ENCODE results near the gene CAPN2.

Gene CAPN2

GRCh38 chr1:223702735-223703667 is 9.3 kb upstream of the CAPN2 start:
- peak overlapping the region; percentile 50 for H3K4me3 ChIP-seq (ENCODE audit: low read length)
- DNase-seq (ENCODE audit: low read depth), result peak; percentile 61

GRCh38 chr1:223703668-223704013 is 8.7 kb upstream of the CAPN2 start:
- DNase-seq (ENCODE audit: low read depth), result no peak
- no peak overlapping the region for H3K4me3 ChIP-seq (ENCODE audit: low read length)
- no peak for TF ChIP-seq CTCF (conservative IDR thresholded peaks at IDR 0.05; ENCODE audit: low read length)

More at GRCh38 chr1:223702735-223703667, 9.3 kb upstream of the CAPN2 start:
- TF ChIP-seq CTCF (conservative IDR thresholded peaks at IDR 0.05; ENCODE audit: low read length), result no peak

GRCh38 chr1:223704921-223705878 is 7.1 kb upstream of the CAPN2 start:
- DNase-seq (ENCODE audit: low read depth), result peak; percentile 57
- no peak overlapping the region for H3K4me3 ChIP-seq (ENCODE audit: low read length)

GRCh38 chr1:223706077-223706973 is 6.0 kb upstream of the CAPN2 start:
- peak; percentile 92 for DNase-seq (ENCODE audit: low read depth)
- H3K4me3 ChIP-seq (ENCODE audit: low read length), result peak overlapping the region; percentile 21
- TF ChIP-seq CTCF (conservative IDR thresholded peaks at IDR 0.05; ENCODE audit: low read length), result no peak

More at GRCh38 chr1:223704921-223705878, 7.1 kb upstream of the CAPN2 start:
- no peak for TF ChIP-seq CTCF (conservative IDR thresholded peaks at IDR 0.05; ENCODE audit: low read length)

- TF ChIP-seq CTCF (conservative IDR thresholded peaks at IDR 0.05; ENCODE audit: low read length), result no peak
- peak; percentile 97 for DNase-seq (ENCODE audit: low read depth)
- peak overlapping the region; percentile 21 for H3K4me3 ChIP-seq (ENCODE audit: low read length)
Observed at GRCh38 chr1:223707256-223708000, 4.9 kb upstream of the CAPN2 start.

- H3K4me3 ChIP-seq (ENCODE audit: low read length), result no peak overlapping the region
- peak; percentile 34 for TF ChIP-seq CTCF (conservative IDR thresholded peaks at IDR 0.05; ENCODE audit: low read length)
- DNase-seq (ENCODE audit: low read depth), result no peak
Observed at GRCh38 chr1:223708001-223708359, 4.4 kb upstream of the CAPN2 start.
